ENCODE data around the gene ADGRE3. TPM values are rescaled to one million over a fixed set of nuclear protein-coding genes. Genes with fewer than 3 reads are reported as not detected.
"Not testable (repeated sequence)": the region's sequence is repeated elsewhere in the genome, so short reads cannot be mapped to it uniquely, and the experiment has no call there.

The ADGRE3 gene
- total and polyA plus RNA-seq, 2 donors (not counting 1 experiment from before 2014, with no cell fraction given) = 0.17 to 0.46 TPM

GRCh38 chr19:14629557-14629956 is 45.1 kb downstream of the ADGRE3 start:
- peaks cover 0 to 10% (median 0%) of the 10 kb centered on the region in 3 donors for H3K9me3 ChIP-seq (ENCODE audit: control extremely low read depth in 1 of 3, control insufficient read depth in 2 of 3, insufficient read depth in 1 of 3, low read length in 2 of 3)
- H3K9ac ChIP-seq (ENCODE audit: low read length) = no peak overlapping the region
- Mint-ChIP-seq H3K27ac (no peak overlapping the region), H3K4me3 (no peak overlapping the region), H3K27me3 (no peaks in the 10 kb centered on the region), H3K4me1 (peaks cover 9% of the 10 kb centered on the region), H3K9me3 (ENCODE audit: insufficient read depth) (peaks cover 2% of the 10 kb centered on the region)
- no peak overlapping the region for H2AFZ ChIP-seq (ENCODE audit: insufficient read depth, low read depth, low read length, poor library complexity, severe bottlenecking)
- no peaks in the 10 kb centered on the region for H4K20me1 ChIP-seq (ENCODE audit: control insufficient read depth, insufficient read depth, low read length, poor library complexity, severe bottlenecking)
- ChIA-PET CTCF (interaction anchor here (0.5 to 2.5 kb wide), 2 partner anchors 55 to 56 kb away, joined by 4 to 6 read pairs; no protein-coding TSS in a partner anchor), POLR2A (no interaction called here)
- no peaks in the 10 kb centered on the region for H3K27me3 ChIP-seq (replicated peaks in 1 of 4; ENCODE audit: control extremely low read depth in 1 of 4, control insufficient read depth in 3 of 4, insufficient read depth in 4 of 4, low read length in 3 of 4)
- no peak overlapping the region for H3K4me2 ChIP-seq (replicated peaks; ENCODE audit: low read depth, low read length, poor library complexity, severe bottlenecking)
- no peaks in the 10 kb centered on the region for H3K36me3 ChIP-seq (replicated peaks in 1 of 2; ENCODE audit: control extremely low read depth in 1 of 2, control insufficient read depth in 1 of 2, extremely low read depth in 1 of 2, insufficient read depth in 2 of 2, low read length in 1 of 2)
- TF ChIP-seq EZH2 (IDR thresholded peaks at IDR 0.05; ENCODE audit: borderline replicate concordance, insufficient read depth, low read depth, low read length, poor library complexity, severe bottlenecking) = no peak
- TF ChIP-seq, protein P1, sequence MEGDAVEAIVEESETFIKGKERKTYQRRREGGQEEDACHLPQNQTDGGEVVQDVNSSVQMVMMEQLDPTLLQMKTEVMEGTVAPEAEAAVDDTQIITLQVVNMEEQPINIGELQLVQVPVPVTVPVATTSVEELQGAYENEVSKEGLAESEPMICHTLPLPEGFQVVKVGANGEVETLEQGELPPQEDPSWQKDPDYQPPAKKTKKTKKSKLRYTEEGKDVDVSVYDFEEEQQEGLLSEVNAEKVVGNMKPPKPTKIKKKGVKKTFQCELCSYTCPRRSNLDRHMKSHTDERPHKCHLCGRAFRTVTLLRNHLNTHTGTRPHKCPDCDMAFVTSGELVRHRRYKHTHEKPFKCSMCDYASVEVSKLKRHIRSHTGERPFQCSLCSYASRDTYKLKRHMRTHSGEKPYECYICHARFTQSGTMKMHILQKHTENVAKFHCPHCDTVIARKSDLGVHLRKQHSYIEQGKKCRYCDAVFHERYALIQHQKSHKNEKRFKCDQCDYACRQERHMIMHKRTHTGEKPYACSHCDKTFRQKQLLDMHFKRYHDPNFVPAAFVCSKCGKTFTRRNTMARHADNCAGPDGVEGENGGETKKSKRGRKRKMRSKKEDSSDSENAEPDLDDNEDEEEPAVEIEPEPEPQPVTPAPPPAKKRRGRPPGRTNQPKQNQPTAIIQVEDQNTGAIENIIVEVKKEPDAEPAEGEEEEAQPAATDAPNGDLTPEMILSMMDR (IDR thresholded peaks at IDR 0.05) = no peak
- intact Hi-C loops (cut with micrococcal nuclease) = no loop called here
- no peaks in the 10 kb centered on the region for H3K79me2 ChIP-seq (ENCODE audit: control insufficient read depth, insufficient read depth, low read length)
- no peaks in the 10 kb centered on the region for H3K4me1 ChIP-seq (ENCODE audit: control insufficient read depth in 2 of 2, insufficient read depth in 2 of 2, low read length in 2 of 2)
- WGBS (ENCODE audit: insufficient coverage) = no CpG with 5 or more reads among the region's 1 CpG
- no peak overlapping the region for H3K4me3 ChIP-seq (ENCODE audit: control extremely low read depth in 1 of 5, extremely low read depth in 1 of 5, insufficient read depth in 1 of 5, low read depth in 2 of 5, low read length in 4 of 5)
- no peak overlapping the region for H3K27ac ChIP-seq (ENCODE audit: low read length in 2 of 2)
- DNase-seq (no peak), ATAC-seq (ENCODE audit: low read depth) (no peak)

DNA sequence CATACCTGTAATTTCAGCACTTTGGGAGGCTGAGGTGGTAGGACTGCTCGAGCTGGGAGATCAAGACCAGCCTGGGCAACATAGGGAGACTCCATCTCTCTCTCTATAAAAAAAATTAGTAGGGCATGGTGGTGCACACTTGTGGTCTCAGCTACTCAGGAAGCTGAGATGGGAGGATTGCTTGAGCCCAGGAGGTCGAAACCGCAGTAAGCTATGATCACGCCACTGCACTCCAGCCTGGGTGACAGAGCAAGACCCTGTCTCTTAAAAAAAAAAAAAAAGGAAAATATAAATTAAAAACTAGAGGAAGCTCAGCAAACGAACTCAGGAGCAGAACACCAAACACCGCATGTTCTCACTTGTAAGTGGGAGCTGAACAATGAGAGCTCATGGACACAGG is 50.2 kb downstream of the ADGRE3 start:
- H3K4me1 ChIP-seq (ENCODE audit: control insufficient read depth in 2 of 2, insufficient read depth in 2 of 2, low read length in 2 of 2); H3K9me3 ChIP-seq (ENCODE audit: control extremely low read depth in 1 of 3, control insufficient read depth in 2 of 3, insufficient read depth in 1 of 3, low read length in 2 of 3); H3K27ac ChIP-seq (ENCODE audit: low read length in 2 of 2); H3K27ac Mint-ChIP-seq; H3K9me3 Mint-ChIP-seq (ENCODE audit: insufficient read depth); H3K27me3 Mint-ChIP-seq; DNase-seq; H2AFZ ChIP-seq (ENCODE audit: insufficient read depth, low read depth, low read length, poor library complexity, severe bottlenecking); H3K9ac ChIP-seq (ENCODE audit: low read length); H3K4me3 Mint-ChIP-seq; H3K4me3 ChIP-seq (ENCODE audit: control extremely low read depth in 1 of 5, extremely low read depth in 1 of 5, insufficient read depth in 1 of 5, low read depth in 2 of 5, low read length in 4 of 5); H3K27me3 ChIP-seq (replicated peaks in 1 of 4; ENCODE audit: control extremely low read depth in 1 of 4, control insufficient read depth in 3 of 4, insufficient read depth in 4 of 4, low read length in 3 of 4); ATAC-seq (ENCODE audit: low read depth); H4K20me1 ChIP-seq (ENCODE audit: control insufficient read depth, insufficient read depth, low read length, poor library complexity, severe bottlenecking); H3K4me1 Mint-ChIP-seq; intact Hi-C loops (cut with micrococcal nuclease); H3K36me3 ChIP-seq (replicated peaks in 1 of 2; ENCODE audit: control extremely low read depth in 1 of 2, control insufficient read depth in 1 of 2, extremely low read depth in 1 of 2, insufficient read depth in 2 of 2, low read length in 1 of 2); H3K79me2 ChIP-seq (ENCODE audit: control insufficient read depth, insufficient read depth, low read length); H3K4me2 ChIP-seq (replicated peaks; ENCODE audit: low read depth, low read length, poor library complexity, severe bottlenecking): not testable (repeated sequence)
- CTCF ChIA-PET = interaction anchor here (1.0 to 2.9 kb wide), 6 partner anchors 9 to 885 kb away, joined by 3 to 7 read pairs (median 4); no protein-coding TSS in a partner anchor
- POLR2A ChIA-PET = interaction anchor here (0.6 to 1.0 kb wide), 2 partner anchors 11 to 62 kb away, joined by 3 read pairs; no protein-coding TSS in a partner anchor
- WGBS (ENCODE audit: insufficient coverage) = 93% methylated on average over 2 of the region's 6 CpGs
